CD4-positive, alpha-beta T cell treated with Interleukin-21 for 1 hour (primary cell): ENCODE data around the gene KCTD21.

Source experiments
- DNase-seq: peaks from one replicate; pipeline ENCODE4 v3.0.0-alpha.2; 2020

Gene KCTD21

DNA sequence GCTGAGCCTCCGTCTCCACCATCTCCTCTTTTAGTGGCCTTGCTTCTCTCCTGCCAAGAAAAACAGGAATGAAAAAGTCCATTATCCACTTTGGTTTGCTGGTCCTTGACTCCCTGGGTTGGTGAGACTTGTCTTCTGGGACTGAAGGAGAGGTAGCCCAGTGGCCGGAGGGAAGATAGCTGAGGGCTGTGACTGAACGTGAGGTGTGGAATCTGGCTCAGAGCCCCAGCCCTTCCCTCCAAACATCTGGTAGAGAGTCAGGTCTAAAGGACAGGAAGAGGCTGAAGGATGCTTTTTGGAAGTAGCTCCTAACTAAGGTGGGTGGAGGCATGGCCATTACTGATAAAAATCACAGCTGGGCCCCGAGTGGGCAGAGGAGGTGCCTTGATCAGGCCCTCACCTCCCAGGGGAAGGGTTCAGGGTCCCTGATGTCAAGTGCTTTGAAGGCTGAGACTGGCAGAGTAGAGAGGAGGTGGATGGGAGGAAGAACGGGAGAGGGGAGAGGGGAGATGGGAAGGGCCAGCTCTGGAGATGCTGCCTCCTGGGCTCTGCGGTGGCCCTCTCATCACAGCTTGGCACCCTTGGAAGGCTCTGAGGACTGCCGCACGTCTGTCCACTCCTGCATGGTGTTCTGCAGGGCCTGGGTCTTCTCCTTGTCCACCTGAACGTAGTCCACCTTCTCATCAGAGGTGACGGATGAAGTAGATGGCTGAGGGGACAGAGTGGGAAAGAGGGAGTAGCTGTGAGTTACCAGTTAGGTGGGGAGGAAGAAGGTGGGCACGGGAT lies 30.5 kb upstream of the KCTD21 start:
- DNase-seq, result no peak

- DNase-seq, result no peak
Observed at GRCh38 chr11:78217650-78218541, 29.5 kb upstream of the KCTD21 start.

GRCh38 chr11:78216571-78217287 lies 28.3 kb upstream of the KCTD21 start:
- DNase-seq, result no peak

- DNase-seq, result no peak
Observed at GRCh38 chr11:78216021-78216420, 27.6 kb upstream of the KCTD21 start.

GRCh38 chr11:78214331-78215194 lies 26.1 kb upstream of the KCTD21 start:
- DNase-seq, result no peak

DNA sequence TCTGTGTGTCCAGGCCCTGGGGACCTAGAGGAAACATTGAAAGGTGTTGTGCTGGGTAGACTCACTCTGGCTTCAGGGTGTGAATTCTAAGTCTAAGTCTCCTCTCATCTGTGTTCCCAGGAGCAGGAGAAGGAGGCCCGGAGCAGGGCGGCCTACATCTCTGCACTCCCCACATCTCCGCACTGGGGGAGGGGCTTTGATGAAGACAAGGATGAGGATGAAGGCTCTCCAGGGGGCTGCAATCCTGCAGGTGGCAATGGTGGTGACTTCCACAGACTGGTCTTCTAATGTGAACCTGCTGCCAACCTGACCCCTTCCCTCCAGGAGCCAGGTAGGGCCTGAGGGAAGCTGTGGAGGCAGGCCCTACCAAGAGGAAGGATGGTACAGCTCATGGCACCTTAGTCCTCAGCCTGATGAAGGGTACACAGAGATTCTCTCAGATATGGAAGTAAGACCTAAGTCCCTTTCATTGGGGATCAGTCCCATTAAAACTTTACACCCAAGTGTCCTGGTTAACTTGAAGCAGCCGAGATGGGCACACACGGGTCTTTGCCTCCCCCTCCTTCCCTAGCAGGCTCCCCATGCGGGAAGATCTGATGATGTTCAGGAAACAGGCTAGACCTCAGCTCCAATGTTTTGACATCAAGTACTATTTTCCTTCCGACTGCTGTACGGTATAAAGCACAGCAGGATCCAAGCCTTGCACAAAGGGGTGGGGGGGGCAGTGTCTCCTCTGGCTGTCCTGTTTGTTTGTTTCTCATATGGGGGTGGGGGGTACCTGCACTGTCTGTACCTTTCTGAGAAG lies 25.3 kb upstream of the KCTD21 start:
- DNase-seq, result no peak

DNA sequence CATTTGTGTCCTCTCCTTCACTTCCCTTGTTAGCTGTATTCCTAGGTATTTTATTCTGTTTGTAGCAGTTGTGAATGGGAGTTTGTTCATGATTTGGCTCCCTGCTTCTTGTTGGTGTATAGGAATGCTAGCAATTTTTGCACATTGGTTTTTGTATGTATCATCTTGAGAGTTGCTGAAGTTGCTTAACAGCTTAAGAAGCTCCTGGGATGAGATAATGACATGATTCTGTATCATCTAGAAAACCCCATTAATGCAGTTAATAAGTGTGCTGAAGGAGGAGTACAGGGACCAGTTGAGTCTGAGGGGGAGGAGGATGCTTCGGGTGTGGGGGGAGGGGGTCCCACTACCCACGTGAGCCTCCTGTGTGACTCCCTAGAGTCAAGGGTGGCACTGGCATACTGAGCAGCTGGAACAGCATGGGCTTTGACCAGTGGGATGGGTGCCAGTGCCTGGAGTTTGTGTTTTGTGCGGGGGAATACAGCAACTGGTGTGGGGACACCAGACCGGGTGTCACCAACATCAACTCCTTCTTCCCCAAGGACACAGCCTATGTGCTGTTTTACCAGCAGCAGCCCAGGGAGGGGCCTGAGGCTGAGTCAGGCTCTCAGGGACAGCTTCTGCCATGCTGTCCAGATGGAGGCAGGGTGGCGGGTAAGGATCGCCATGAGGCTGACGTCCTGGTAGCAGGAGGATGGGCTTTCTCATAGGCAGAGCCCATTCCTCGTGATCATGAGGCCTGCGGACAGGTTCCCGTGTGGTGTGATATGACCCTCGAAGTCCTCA lies 24.4 kb upstream of the KCTD21 start:
- DNase-seq, result no peak

DNA sequence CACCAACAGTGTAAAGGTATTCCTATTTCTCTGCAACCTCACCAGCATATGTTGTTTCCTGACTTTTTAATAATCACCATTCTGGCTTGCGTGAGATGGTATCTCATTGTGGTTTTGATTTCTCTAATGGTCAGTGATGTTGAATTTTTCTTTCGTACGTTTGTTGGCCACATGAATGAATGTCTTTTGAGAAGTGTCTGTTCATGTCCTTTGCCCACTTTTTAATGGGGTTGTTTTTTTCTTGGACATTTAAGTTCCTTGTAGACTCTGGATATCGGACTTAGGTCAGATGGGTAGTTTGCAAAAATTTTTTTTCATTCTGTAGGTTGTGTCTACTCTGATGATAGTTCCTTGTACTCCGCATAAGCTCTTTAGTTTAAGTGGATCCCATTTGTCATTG lies 23.1 kb upstream of the KCTD21 start:
- DNase-seq, result no peak

DNA sequence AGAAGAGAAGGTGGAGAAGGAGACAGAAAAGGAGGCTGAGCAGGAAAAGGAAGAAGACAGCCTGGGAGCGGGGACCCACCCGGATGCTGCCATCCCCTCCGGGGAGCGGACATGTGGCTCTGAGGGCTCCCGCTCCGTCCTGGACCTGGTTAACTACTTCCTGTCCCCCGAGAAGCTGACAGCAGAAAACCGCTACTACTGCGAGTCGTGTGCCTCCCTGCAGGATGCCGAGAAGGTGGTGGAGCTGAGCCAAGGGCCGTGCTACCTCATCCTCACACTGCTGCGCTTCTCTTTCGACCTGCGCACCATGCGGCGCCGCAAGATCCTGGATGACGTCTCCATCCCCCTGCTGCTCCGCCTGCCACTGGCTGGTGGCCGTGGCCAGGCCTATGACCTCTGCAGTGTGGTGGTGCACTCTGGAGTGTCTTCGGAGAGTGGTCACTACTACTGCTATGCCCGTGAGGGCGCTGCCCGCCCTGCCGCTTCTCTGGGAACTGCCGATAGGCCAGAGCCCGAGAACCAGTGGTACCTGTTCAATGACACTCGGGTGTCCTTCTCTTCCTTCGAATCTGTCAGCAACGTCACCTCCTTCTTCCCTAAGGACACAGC lies 21.7 kb upstream of the KCTD21 start:
- no peak for DNase-seq

GRCh38 chr11:78209478-78209877 lies 21.1 kb upstream of the KCTD21 start:
- no peak for DNase-seq

GRCh38 chr11:78208257-78209165 lies 20.1 kb upstream of the KCTD21 start:
- no peak for DNase-seq

GRCh38 chr11:78207532-78208256 lies 19.3 kb upstream of the KCTD21 start:
- no peak for DNase-seq

GRCh38 chr11:78205691-78206090 lies 17.3 kb upstream of the KCTD21 start:
- DNase-seq, result no peak

DNA sequence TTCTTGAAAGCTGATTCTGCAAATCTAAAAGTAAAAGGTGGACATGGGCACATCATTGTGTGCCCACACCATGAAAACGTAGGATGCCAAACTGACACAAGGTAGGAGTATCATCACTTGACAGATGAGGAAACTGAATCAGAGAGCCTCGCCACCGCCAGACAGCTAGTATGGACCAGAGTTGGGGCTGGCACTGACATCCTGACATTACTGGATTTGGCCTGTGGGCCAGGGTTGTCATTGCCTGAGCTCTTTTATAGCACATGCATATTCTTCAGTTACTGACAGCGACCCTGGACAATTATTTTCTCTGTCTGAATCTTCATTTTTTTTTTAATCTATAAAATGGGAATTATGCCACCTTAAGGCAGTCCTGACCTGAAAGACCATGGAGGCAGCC lies 16.8 kb upstream of the KCTD21 start:
- no peak for DNase-seq

DNA sequence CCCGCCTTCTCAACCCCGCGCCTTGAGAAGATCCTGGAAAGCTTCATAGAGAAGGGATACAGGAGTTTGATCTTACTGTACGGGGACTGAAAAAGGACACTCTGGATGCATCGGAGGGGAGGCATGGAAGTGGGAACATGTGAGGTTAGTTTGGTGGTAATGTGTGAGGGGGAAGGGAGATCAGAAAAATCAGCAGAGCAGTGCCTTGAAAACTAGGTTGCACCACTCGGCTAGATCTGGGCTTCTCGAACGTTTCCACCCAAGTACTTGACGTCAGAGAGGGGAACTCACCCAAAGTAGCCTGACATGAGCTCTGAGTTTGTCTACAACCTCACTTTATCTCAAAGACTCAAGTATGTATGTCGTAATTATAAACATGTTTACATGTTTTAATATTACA lies 14.8 kb upstream of the KCTD21 start:
- peak; percentile 72 for DNase-seq

DNA sequence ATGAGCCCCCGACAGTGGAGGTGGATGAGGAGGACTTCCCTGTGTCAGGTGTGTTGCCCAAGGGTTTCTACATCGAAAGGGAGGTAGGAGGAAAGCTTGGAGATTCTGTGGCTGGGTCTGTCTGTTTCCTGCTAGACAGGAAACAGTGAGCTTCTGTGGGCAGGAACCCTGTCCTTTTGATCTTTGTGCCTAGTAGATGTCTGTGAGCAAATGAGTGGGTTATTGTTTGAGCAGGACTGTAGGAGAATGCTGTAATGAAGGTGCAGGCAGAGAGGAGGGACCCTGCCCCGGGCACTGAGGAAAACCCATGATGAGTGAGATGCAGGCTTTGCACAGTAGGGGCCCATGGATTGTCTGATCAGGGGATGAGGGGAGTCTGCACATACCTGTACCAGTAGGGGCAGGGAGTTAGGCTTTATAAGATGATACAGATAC lies 14.3 kb upstream of the KCTD21 start:
- DNase-seq, result peak; percentile 76

DNA sequence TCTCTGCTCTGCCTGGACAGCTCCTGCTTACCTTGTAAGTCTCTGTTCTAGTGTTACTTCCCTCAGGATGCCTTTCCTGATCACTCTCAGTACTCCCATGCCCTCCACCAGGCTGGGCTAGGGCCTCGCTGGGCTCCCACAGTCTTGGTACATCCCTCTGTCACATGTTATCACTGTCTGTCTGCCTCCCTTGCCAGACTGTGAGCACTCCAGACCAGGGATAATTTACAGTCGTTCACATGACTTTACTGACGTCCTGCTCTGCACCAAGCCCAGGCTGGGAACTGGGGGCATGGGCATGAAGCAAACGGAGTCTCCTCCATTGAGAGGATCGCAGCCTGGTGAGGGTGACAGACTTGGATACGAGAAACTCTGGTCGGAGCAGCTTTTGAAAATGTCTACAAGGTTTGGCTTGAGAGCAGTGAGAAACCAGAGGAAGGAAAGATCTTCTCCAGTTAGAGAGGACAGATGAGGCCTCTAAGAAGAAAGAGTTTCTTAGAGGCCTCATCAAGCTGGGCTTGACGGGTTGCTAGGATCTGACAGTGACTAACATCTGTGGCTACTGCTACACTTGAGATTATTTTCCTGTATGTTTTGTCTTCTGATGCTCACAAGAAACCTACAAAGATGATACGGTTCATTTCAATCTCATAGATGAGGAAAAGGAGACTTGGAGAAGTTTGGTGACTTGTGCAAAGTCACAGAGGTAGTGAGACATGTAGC lies 12.8 kb upstream of the KCTD21 start:
- DNase-seq, result no peak

DNA sequence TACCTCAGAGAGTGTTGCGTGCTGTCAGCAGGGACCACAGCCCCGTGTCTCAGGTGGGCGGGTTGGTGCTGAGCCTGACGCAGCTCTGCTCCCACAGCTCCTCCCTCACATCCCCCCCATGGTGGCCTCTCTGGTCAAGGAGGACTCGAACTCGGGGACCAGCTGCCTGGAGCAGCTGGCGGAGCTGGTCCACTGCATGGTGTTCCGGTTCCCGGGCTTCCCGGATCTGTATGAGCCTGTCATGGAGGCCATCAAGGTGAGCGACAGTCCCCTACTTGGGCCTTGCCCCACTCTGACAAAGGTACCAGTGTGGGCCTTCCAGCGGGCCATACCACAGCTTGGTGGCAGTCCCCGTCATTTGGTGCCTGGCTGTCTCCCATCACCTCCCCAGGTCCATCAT lies 12.1 kb upstream of the KCTD21 start:
- no peak for DNase-seq
